HepG2 (cell line): Measurements from ENCODE around the gene CS. TPM values are rescaled to one million over a fixed set of nuclear protein-coding genes. Genes with fewer than 3 reads are reported as not detected.

Source experiments
- ARHGAP35 ChIP-seq: sonication (generic); formaldehyde crosslinking; IDR thresholded peaks from 2 replicates; pipeline ENCODE4 v1.9.0; 2022; ENCODE audit warnings: mild to moderate bottlenecking, inconsistent platforms, moderate library complexity, missing genetic modification reagents, borderline replicate concordance
- ATF7 ChIP-seq, 2 experiments: fragments of 450-650 bp in 1 of 2; sonication (generic) in 1 of 2; formaldehyde crosslinking in 1 of 2; IDR thresholded peaks; 2 replicates each; pipeline versions ENCODE4 v1.4.0 to v1.6.1; 2016 to 2020; ENCODE audit warnings: antibody characterized with exemption in 1 of 2, mild to moderate bottlenecking in 1 of 2, missing genetic modification reagents in 1 of 2
- DDIT3 ChIP-seq: sonication (generic); formaldehyde crosslinking; IDR thresholded peaks from 2 replicates; pipeline ENCODE4 v1.4.0; 2020; ENCODE audit warnings: mild to moderate bottlenecking, missing genetic modification reagents
- GABPA ChIP-seq, 2 experiments: IDR thresholded peaks; 2 replicates each; pipeline ENCODE4 v1.6.1; 2011 to 2016; ENCODE audit warnings: low read depth in 2 of 2, low read length in 1 of 2, missing biosample characterization in 1 of 2, missing genetic modification characterization in 1 of 2
- HNRNPL ChIP-seq: fragments of 200-400 bp; formaldehyde crosslinking; IDR thresholded peaks from 2 replicates; pipeline ENCODE4 v1.6.1; 2017; ENCODE audit warnings: mild to moderate bottlenecking, low read depth, low read length
- IRF9 ChIP-seq: sonication (generic); formaldehyde crosslinking; IDR thresholded peaks from 2 replicates; pipeline ENCODE4 v1.8.0; 2022; ENCODE audit warnings: missing genetic modification reagents, mild to moderate bottlenecking, borderline replicate concordance
- JUN ChIP-seq: sonication (generic); formaldehyde crosslinking; IDR thresholded peaks from 2 replicates; pipeline ENCODE4 v1.4.0; 2020; ENCODE audit warnings: mild to moderate bottlenecking, missing genetic modification reagents
- KAT2B ChIP-seq: fragments of 150-350 bp; IDR thresholded peaks from 2 replicates; pipeline ENCODE4 v1.6.1; 2014; ENCODE audit warnings: low read depth, low read length, borderline replicate concordance
- KDM5A ChIP-seq: fragments of 200-600 bp; sonication (generic); IDR thresholded peaks from 2 replicates; pipeline ENCODE4 v1.7.0; 2018; ENCODE audit warnings: antibody characterized with exemption, mild to moderate bottlenecking, low read length, borderline replicate concordance
- KDM5B ChIP-seq: sonication (generic); formaldehyde crosslinking; IDR thresholded peaks from 2 replicates; pipeline ENCODE4 v1.4.0; 2020; ENCODE audit warnings: missing genetic modification reagents, mild to moderate bottlenecking, borderline replicate concordance
- MAX ChIP-seq: IDR thresholded peaks from 2 replicates; pipeline ENCODE4 v1.6.1; 2012; ENCODE audit warnings: inconsistent platforms
- MTERF4 ChIP-seq: sonication (generic); formaldehyde crosslinking; IDR thresholded peaks from 2 replicates; pipeline ENCODE4 v1.8.0; 2023; ENCODE audit warnings: mild to moderate bottlenecking, missing genetic modification reagents
- RFX5 ChIP-seq: IDR thresholded peaks from 2 replicates; pipeline ENCODE4 v1.6.1; 2011; ENCODE audit warnings: low read depth, low read length, improper control_type of control experiment
- SAP130 ChIP-seq: IDR thresholded peaks from 2 replicates; pipeline ENCODE4 v1.6.1; 2016; ENCODE audit warnings: low read depth
- SIX4 ChIP-seq: sonication (generic); formaldehyde crosslinking; IDR thresholded peaks from 2 replicates; pipeline ENCODE4 v1.4.0; 2020; ENCODE audit warnings: missing genetic modification reagents
- SOX13 ChIP-seq, 3 experiments: fragments of 450-650 bp in 1 of 3; sonication (generic) in 1 of 3; formaldehyde crosslinking in 1 of 3; IDR thresholded peaks in 2 of 3; conservative IDR thresholded peaks in 1 of 3; 2 replicates each; pipeline versions ENCODE4 v1.5.0 to v1.6.1; 2016 to 2020; ENCODE audit warnings: antibody characterized with exemption in 1 of 3, mild to moderate bottlenecking in 1 of 3, missing compliant biosample characterization in 1 of 3, missing genetic modification reagents in 1 of 3, moderate library complexity in 1 of 3
- ZMYM4 ChIP-seq: sonication (generic); formaldehyde crosslinking; IDR thresholded peaks from 2 replicates; pipeline ENCODE4 v1.8.1; 2023; ENCODE audit warnings: mild to moderate bottlenecking, missing genetic modification reagents
- ZNF263 ChIP-seq: sonication (generic); formaldehyde crosslinking; IDR thresholded peaks from 2 replicates; pipeline ENCODE4 v1.4.0; 2020; ENCODE audit warnings: missing genetic modification reagents
- ZNF335 ChIP-seq: sonication (generic); formaldehyde crosslinking; IDR thresholded peaks from 2 replicates; pipeline ENCODE4 v1.4.0; 2020; ENCODE audit warnings: missing genetic modification reagents
- ZNF350 ChIP-seq: sonication (generic); formaldehyde crosslinking; IDR thresholded peaks from 2 replicates; pipeline ENCODE4 v1.4.0; 2020; ENCODE audit warnings: mild to moderate bottlenecking, low read depth, missing genetic modification reagents, borderline replicate concordance
- ZNF749 ChIP-seq: sonication (generic); formaldehyde crosslinking; IDR thresholded peaks from 2 replicates; pipeline ENCODE4 v1.8.0; 2022; ENCODE audit warnings: mild to moderate bottlenecking, missing genetic modification reagents, moderate library complexity, borderline replicate concordance
- ZNF761 ChIP-seq: sonication (generic); formaldehyde crosslinking; conservative IDR thresholded peaks from 2 replicates; pipeline ENCODE4 v1.4.0; 2020; ENCODE audit warnings: mild to moderate bottlenecking, missing genetic modification reagents
- ZNF770 ChIP-seq: sonication (generic); formaldehyde crosslinking; IDR thresholded peaks from 2 replicates; pipeline ENCODE4 v1.5.0; 2020; ENCODE audit warnings: mild to moderate bottlenecking, missing genetic modification reagents
- ZNF792 ChIP-seq: IDR thresholded peaks from 2 replicates; pipeline ENCODE4 v1.6.1; 2016
- polyA plus RNA-seq, 8 experiments: library from polyadenylated mRNA; depleted of rRNA in 3 of 8; stranded (reverse) in 7 of 8; unstranded in 1 of 8; fragments of >200 nt; fragmentation: Illumina TruSeq in 4 of 8; extraction: Trizol in 4 of 8; gene quantifications; 2 replicates each; pipeline versions ENCODE4 v1.2.1 to v1.2.3, GENCODE V29; 2011 to 2016; ENCODE audit warnings: low read depth in 4 of 8, missing spikeins in 1 of 8, mixed read lengths in 1 of 8; ENCODE audit not compliant: insufficient read depth in 1 of 8
- total RNA-seq, 5 experiments: library from RNA; depleted of rRNA; stranded (reverse); fragments of >200 nt; fragmentation: Illumina TruSeq; extraction: Trizol; gene quantifications; 2 replicates each; pipeline ENCODE4 v1.2.3, GENCODE V29; 2016; ENCODE audit warnings: low read depth in 1 of 5

Gene CS
- total and polyA plus RNA-seq, 2 of the 13 experiments (the other 11 are each of a cell fraction or from before 2014, with no cell fraction given), result 173 to 175 TPM

- TF ChIP-seq ATF7 (IDR thresholded peaks at IDR 0.05) (no peak), ATF7 (CRISPR knock-in tag; IDR thresholded peaks at IDR 0.05) (0 out of 2 replicates have a peak, but pooled peaks have one; percentile 21), ZNF770 (CRISPR knock-in tag) (peak; percentile 43; the same call in 1 of the 2 replicates), KDM5B (CRISPR knock-in tag) (peak; percentile 69; the same call in 1 of the 2 replicates), ZNF335 (CRISPR knock-in tag) (peak; percentile 81; the same call in 1 of the 2 replicates), ZMYM4 (peak; percentile 61), ZNF263 (CRISPR knock-in tag) (no peak), MTERF4 (CRISPR knock-in tag) (peak; percentile 41; the same call in 1 of the 2 replicates), KAT2B (no peak), KDM5A (peak; percentile 61; the same call in 1 of the 2 replicates), ZNF792 (peak; percentile 89), MAX (peak; percentile 71), IRF9 (peak; percentile 66; the same call in 1 of the 2 replicates), DDIT3 (CRISPR knock-in tag) (0 out of 2 replicates have a peak, but pooled peaks have one; percentile 25), SAP130 (CRISPR knock-in tag) (peak; percentile 92), ARHGAP35 (CRISPR knock-in tag) (peak; percentile 88; the same call in 1 of the 2 replicates), ZNF761 (CRISPR knock-in tag) (peak; percentile 92; the same call in 1 of the 2 replicates), ZNF350 (CRISPR knock-in tag) (peak; percentile 82), ZNF749 (CRISPR knock-in tag) (peak; percentile 69; the same call in 1 of the 2 replicates), SOX13 (IDR thresholded peaks at IDR 0.05) (no peak), SOX13 (CRISPR knock-in tag; conservative IDR thresholded peaks at IDR 0.05 in 1 of 2, IDR thresholded peaks at IDR 0.05 in 1 of 2) (peak in 1 of 2 experiments; percentile 9; a peak in 1 of 4 replicates), GABPA (IDR thresholded peaks at IDR 0.05; ENCODE audit: low read depth, low read length) (peak; percentile 77), GABPA (CRISPR knock-in tag; IDR thresholded peaks at IDR 0.05; ENCODE audit: low read depth) (peak; percentile 93), JUN (CRISPR knock-in tag) (0 out of 2 replicates have a peak, but pooled peaks have one; percentile 52), SIX4 (CRISPR knock-in tag) (0 out of 2 replicates have a peak, but pooled peaks have one; percentile 48), RFX5 (peak; percentile 92), HNRNPL (no peak)
These were observed 33.3 kb downstream of the CS start, which contains the start of gene COQ10A (continued) for GRCh38 chr12:56266693-56267442.
